Kasumi-1 (cell line): ENCODE data around the gene RNF38.
"Not testable (repeated sequence)": the region's sequence is repeated elsewhere in the genome, so short reads cannot be mapped to it uniquely, and the experiment has no call there.

ENCODE experiments used
- DNase-seq, 2 experiments: peaks; one replicate each; lab custom pipeline; 2025; lab: John Stamatoyannopoulos, UW

Gene RNF38

DNA sequence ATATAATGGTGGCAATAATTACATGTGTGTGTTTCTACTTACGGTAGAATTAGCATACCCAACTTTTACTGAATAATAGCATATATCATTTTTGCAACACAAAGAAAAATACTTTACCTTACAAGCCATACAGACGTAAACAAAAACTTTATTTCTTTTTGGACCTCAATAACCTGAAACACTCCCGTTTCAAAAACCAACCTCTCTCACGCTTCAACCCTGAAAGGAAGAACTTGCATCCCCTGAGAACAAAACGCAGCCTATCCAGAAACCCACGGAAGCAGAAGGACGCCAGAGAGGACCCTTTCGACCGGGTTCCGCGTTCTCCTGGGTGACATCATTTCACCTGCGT lies at the start of gene RNF38:
Gene RNF38 (minus strand): TSS at position 290 of the 352 bp plus-strand sequence. CDS start 161 bp downstream, at position 129.
- peak; percentile 65 to 66 for DNase-seq

DNA sequence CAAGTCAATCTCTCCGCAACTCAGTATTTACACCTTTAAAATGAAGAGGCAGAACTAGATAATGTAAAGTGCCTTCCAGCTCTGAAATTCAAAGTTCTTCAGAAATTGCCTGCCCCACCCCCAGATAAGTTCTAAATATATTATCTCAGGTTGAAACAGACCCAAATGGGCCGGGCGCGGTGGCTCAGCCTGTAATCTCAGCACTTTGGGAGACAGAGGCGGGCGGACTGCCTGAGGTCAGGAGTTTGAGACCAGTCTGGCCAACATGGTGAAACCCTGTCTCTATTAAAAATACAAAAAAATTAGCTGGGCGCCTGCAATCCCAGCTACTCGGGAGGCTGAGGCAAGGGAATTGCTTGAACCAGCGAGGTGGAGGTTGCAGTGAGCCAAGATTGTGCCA lies 48.5 kb upstream of the RNF38 start:
- not testable (repeated sequence) for DNase-seq

DNA sequence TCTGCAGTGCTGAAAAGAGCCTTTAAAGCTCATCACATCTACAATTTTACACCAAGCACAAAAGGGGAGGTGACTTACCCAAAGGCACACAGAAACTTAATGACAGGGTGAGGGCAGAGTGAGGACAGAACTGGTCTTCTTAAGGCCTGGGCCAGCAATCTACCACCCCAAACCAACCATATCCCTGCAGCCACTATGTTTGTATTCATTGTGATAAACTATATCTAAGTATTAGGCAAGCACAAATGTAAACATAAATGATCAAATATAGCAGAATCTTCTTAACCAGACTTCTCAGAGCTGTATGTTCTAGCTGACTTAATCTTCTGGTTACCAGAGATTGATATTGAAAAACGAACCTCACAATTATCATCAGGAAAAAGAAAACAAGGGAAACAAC lies 47.9 kb upstream of the RNF38 start:
- DNase-seq = no peak

DNA sequence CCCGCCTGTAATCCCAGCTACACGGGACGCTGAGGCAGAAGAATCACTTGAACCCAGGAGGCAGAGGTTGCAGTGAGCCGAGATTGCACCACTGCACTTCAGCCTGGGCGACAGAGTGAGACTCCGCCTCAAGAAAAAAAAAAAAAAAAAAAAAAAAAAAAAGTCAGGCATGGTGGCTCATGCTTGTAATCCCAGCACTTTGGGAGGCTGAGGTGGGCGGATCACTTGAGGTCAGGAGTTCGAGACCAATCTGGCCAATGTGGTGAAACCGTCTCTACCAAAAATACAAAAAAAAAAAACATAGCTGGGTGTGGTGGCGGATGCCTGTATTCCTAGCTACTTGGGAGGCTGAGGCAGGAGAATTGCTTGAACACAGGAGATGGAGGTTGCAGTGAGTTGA lies 46.6 kb upstream of the RNF38 start:
- not testable (repeated sequence) for DNase-seq

DNA sequence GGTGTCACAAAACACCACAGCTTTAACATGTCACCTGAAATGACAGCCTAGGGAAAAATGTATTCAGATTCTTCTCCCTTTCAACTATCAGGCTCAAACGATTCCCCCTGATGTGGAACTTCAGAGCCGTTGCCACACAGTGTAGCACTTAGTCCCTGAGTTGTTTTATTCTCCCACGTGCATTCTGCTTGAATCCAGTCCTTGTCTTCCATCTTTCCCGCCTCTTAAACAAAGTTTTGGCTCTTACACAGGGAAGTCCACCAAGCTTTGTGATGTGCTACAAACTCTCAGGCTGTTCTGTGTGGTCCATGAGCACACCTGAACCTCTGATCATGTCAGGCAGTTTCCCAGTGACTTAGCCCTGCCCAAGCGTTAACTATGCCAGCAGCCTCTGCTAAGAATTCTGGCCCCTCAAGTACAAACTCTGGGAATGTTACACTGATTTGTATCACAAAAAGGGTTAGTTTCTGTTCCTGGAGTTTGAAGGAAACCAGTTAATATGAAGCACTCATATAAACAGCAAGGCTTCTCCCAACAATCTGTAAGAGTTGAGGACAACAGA lies 45.8 kb upstream of the RNF38 start:
- DNase-seq = no peak

DNA sequence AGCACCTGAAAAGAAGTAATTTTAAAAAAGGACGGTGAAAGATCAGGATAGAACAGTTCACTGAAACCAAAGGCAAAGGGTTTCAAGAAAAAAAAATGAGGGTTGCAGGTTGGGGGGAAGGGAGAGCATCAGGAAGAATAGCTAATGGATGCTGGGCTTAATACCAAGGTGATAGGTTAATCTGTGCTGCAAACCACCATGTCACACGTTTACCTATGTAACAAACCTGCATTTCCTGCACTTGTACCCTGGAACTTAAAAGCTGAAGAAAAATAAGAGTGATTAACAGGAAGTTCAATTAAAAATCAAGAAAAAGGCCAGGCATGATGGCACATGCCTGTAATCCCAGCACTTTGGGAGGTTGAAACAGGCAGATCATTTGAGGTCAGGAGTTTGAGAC lies 44.1 kb upstream of the RNF38 start:
- no peak for DNase-seq

DNA sequence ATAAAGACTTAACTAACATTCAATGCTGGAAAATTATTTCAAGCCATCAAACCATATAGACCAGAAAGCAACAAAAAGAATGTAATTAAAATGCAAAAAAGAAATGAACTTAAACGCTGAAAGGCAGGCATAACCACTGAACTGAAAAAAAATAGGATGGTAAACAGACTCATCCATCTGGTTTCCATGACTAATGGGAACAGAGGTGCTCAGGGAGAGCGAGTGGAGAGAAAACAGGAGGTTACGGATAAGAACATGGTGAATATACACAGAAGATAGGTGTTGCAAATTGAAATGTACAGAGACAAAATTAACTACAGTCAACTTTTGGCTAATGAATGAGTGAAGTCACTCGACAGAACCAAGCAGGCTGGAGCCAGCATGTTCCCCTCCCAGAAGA lies 43.5 kb upstream of the RNF38 start:
- no peak for DNase-seq

DNA sequence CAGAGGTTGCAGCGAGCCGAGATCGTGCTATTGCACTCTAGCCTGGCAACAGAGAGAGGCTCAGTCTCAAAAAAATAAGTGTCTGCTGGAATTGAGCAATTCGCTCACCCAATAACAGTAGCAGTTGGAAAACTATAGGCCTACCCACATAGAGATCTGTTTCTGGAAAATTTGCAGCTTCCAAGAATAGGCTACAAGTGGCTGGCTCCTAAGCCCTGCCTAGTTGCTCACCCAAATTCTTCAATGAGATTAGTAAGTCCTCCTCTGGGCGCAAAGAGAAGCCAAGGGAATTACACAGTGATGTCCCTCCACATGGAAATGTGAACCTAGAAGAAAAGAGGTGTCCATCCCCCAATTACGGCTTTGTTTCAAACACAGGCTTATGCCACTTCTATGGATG lies 42.6 kb upstream of the RNF38 start:
- DNase-seq = no peak

DNA sequence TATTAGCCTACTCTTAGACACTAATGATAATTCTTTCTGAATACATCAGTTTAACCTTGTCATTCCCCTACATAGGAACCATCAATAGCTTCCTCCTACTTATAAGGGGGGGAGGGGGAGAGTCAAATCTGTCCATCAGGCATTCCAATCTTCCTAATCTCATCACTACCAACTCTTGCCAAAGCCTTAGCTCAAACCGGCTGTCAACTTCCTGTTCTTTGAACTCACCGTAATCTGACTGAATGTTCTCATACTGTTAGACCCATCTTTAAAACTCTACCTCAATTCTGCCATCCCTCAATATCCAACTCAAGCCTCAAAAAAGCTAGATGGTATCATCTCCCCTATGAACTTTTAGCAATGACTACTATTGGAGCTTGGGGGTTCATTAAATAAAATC lies 41.9 kb upstream of the RNF38 start:
- DNase-seq = no peak

DNA sequence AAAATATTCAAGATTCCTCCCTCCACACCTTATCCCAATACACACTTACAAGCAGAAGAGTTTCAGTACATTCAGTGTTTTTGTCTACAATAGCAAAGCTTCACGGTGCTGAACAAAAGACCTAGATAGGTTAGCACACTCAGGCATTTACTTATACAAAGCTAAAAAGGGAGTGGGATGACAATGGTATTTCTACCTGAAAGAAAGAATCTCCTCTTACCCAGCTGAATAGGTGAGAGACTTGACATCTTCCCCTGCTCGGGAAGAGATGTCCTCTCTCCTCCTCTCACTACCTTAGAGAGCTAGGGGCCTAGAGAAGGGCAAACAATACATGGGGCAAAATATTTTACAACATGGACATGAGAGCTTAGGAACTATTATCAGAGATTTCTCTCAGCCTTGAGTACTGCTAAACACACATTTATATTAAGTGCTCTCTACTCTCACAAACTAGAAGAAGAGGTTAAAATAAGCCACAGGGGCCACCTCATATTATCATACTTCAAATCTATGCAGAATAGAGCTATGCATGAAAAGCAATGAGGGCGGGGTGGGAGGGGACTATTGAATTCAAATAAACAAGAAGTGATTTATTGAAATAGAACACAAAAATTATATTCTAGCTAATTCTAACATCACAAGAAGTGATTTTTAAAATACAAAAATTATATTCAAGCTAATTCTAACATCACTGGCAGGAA lies 38.6 kb upstream of the RNF38 start:
- no peak for DNase-seq

DNA sequence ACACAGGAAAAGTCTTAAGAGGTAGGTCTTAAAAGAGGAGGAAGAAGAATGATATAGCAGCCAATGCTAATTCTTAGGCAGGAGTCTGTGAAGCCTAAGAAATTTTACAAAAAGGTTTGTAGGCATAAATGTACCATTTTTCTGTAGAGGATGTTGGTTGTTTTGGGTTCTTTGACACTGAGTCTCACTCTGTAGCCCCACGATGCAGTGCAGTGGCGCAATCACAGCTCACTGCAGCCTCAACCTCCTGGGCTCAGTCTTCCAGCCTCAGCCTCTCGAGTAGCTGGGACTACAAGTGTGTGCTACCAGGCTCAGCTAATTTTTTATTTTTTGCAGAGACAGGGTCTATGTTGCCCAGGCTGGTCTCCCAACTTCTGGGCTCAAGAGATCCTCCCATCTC lies 37.7 kb upstream of the RNF38 start:
- no peak for DNase-seq

DNA sequence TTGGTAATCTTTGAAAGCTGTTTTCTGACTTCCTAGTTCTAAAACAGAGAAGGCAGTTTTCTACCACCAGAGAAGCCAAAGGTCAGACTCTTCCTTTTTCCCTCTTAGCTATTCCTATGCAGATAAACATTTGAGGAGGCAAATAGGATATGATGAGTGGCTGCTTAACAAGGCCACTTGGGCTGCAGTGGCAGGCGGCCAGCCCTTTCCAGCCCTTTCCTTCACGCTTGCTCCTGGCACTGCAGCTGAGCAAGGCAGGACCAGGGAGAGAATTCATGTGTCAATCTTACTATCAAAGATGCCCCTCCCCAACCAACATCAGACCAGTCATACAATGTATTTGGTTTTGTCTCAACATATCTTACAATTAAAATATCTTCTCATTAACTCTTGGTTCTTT lies 36.8 kb upstream of the RNF38 start:
- DNase-seq = no peak

DNA sequence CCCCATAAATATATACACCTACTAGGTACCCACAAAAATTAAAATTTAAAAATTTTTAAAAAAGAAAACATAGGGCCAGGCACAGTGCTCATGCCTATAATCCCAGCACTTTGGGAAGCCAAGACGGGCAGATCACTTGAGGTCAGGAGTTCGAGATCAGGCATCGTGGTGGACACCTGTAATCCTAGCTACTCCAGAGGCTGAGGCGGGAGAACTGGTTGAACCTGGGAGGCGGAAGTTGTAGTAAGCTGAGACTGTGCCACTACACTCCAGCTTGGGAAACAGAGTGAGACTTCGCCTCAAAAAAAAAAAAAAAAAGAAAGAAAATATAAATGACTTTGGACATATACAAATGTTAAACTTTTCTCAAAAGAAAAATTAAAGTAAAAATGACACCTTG lies 33.3 kb upstream of the RNF38 start:
- no peak for DNase-seq

DNA sequence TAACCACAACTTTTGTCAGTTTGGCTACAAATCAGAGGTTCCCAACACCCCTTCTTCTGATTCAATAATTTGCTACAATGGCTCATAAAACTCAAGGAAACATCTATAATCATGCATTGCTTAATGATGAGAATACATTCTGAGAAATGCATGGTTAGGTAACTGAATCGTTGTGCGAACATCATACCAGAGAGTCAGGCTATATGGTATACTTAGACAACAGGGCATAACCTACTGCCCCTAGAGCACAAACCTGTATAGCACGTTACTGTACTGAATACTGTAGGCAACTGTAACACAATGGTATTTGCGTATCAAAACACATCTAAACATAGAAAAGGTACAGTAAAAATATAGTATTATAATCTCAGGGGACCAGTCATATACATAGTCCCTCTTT lies 31.0 kb upstream of the RNF38 start:
- DNase-seq = no peak

DNA sequence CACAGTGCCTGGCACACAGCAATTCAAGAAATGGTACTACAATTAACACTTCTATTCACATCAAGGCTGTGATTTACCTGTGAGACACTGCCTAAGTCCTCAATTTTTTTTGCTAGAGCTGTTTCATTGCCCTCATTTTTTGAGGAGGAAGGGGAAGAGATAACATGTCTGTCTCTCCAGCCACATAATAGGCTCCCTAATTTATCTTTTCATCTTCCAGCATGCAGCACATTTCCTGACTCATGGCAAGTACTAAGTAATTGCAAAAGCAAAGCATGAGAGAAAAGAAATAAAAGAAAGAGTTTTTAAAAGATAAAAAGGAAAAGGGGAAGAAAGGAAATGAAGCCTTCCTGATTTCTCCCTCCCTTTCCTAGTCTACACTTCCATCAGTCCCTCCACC lies 26.9 kb upstream of the RNF38 start:
- DNase-seq = no peak

DNA sequence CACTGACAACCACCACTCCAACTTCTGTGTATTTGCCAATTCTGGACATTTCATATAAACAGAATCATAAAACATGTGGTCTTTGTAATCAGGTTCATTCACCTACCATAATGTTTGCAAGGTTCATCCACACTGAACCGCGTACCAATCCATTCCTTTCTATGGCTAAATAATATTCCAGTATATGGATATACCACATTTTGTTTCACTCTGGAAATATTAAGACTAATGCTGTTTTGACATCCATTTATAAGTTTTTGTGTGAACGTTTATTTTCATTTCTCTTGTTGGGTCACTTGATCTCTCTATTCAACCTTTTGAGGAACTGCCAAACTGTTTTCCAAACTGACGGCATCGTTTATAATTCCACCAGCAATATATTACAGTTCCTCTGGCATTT lies 26.3 kb upstream of the RNF38 start:
- DNase-seq = no peak

DNA sequence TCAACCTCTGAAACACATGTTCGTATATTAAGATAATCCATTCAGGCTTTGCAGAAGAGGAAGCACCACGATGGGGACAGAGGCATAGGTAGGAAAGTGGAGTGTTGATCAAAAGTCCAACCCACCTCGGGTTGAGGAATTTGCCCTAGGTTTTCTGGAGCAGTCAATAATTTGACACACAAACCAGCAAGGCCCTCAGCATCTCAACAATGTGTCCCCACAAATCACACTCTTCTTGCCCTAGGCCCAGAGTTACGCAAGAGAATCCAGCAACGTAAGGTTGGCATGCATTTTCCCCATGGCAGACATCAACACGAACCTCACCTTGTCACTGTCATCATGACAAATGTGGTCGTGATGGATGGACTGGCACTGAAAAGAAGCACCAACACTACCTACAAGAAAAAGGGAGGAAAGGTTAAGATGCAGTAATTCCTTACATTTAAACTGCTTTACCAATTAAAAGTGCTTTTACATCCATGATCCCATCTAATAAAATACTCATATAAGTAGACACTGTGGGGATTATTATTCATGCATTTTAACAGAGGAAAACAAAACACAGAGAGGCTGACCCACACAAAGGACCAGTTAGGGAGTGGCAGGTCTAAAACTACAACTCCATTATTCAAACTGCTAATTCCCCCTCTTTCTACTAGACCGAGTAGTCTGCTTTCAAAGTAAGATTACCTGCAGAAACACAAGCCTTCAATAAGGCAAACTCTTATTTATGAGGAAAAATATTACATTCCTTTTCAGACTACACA lies 24.4 kb upstream of the RNF38 start:
- DNase-seq = no peak

DNA sequence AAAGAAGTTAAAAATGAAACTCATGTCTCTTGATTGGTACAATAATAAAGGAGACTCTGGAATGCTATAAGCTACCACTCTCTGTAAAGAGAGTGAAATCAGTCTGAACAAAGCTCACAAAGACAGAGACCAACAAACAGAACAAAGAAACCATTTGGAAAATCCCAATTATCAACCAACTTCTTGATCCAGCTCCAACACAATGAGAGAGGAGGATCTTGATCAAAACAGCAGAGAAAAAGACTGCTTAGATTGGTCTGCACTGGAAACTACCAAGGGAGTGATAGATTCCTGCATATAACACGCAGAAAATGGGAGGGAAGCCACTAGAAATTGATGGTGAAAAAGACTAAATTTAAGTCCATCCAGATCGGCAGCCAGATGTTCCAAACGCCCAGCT lies 23.1 kb upstream of the RNF38 start:
- DNase-seq = no peak

DNA sequence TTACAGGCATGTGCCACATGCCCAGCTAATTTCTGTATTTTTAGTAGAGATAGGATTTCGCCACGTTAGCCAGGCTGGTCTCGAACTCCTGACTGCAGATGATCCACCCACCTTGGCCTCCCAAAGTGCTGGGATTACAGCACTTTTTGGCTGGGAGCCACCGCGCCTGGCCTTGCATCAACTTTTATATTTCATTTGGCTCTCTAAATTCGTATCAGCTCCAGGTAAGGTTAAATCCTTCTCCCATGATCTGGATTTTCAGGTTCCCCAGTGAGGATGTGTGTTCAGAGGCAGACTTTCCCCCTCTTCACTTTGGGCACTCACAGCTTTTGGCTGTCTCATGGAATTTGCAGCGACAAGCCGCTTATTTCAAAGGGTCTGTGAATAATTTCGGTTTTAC lies 16.8 kb upstream of the RNF38 start:
- DNase-seq = no peak

DNA sequence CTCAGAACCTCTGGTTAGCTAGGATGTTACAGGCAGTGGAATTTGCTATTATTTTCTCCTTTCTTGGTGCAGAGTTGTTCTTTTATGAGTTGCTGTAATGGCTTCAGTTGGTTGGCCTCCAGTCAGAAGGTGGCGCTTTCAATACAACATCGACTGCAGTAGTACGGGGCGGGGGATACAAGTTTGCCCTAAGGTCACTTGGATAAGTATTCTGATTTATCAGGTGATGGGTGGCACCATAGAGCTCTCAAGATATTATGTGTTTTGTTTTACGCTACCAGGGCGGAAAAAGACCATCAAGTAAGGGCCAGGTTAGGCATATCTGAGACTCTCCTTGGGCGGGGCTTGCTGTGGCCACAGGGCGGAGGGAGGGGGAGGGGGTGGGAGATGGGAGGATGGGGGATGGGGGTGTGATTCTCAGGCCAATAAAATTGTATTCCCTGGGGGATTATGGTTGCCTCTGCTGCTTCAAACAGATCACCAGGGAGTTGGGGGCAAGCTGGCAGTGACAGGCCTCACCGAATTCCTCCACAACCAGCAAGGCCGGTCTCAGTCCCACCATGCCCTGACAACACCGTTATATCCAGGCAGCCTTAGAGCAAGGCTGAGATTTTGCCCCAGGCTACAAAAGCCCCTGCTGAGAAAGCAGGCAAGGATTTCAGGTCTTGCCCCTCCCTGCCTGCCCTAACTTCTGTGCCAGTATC lies 15.9 kb upstream of the RNF38 start:
- DNase-seq = no peak

DNA sequence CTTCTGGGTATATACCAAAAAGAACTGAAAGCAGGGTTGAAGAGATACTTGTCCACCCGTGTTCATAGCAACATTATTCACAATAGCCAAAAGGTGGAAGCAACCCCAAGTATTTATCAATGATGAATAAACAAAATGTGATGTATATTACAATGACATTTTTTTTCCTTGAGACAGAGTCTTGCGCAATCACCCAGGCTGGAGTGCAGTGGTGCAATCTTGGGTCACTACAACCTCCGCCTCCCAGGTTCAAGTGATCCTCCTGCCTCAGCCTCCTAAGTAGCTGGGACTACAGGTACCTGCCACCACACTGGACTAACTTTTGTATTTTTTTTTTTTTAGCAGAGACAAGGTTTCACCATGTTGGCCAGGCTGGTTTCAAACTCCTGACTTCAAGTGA lies 11.3 kb upstream of the RNF38 start:
- DNase-seq = not testable (repeated sequence)

DNA sequence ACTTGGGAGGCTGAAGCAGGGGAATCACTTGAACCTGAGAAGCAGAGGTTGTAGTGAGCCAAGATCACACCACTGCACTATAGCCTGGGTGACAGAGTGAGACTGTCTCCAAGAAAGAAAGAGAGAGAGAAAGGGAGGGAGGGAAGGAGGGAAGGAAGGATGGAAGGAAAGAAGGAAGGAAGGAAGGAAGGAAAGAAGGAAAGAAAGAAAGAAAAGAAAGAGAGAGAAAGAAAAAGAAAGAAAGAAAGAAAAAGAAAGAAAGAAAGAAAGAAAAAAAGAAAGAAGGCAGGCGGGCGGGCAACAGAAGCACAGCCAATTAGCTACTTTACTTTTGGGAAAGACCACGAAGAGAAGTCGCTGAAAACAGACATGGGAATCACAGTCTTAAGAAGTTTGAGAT lies 9.0 kb upstream of the RNF38 start:
- DNase-seq = not testable (repeated sequence)
